Esophagus muscularis mucosa (tissue), 4 donors: ENCODE results near the gene UGT2B28. TPM values are rescaled to one million over a fixed set of nuclear protein-coding genes. Genes with fewer than 3 reads are reported as not detected.
"Not testable (repeated sequence)": the region's sequence is repeated elsewhere in the genome, so short reads cannot be mapped to it uniquely, and the experiment has no call there.

Source experiments
- DNase-seq: peaks from one replicate; pipeline ENCODE4 v3.0.0-alpha.2; 2017; ENCODE audit errors: extremely low spot score
- H3K27ac ChIP-seq, 4 donors: fragments of 200-600 bp; sonication (generic); replicated peaks in 1 of 4; 1 replicate in 3 of 4; 2 replicates in 1 of 4; pipeline ENCODE4 v1.5.1; 2016 to 2019; ENCODE audit warnings: mild to moderate bottlenecking in 1 of 4
- H3K27me3 ChIP-seq, 4 donors: fragments of 200-600 bp; sonication (generic); one replicate each; pipeline versions ENCODE4 v1.5.1 to v1.6.0; 2016 to 2019
- H3K36me3 ChIP-seq, 4 donors: fragments of 200-600 bp; sonication (generic); one replicate each; pipeline ENCODE4 v1.5.1; 2016 to 2019
- H3K4me1 ChIP-seq, 4 donors: fragments of 200-600 bp; sonication (generic); one replicate each; pipeline ENCODE4 v1.5.1; 2016 to 2019
- H3K4me3 ChIP-seq, 4 donors: fragments of 200-600 bp; sonication (generic); 1 replicate in 2 of 4; 2 replicates in 2 of 4; pipeline ENCODE4 v1.5.1; 2016 to 2019; ENCODE audit warnings: mild to moderate bottlenecking in 4 of 4, moderate library complexity in 1 of 4
- H3K9me3 ChIP-seq, 4 donors: fragments of 200-600 bp; sonication (generic); 1 replicate in 3 of 4; 2 replicates in 1 of 4; pipeline ENCODE4 v1.5.1; 2016 to 2019
- CTCF ChIP-seq, 3 experiments: fragments of 200-600 bp in 2 of 3; fragments of 450-650 bp in 1 of 3; sonication (generic) in 2 of 3; IDR thresholded peaks; one replicate each; pipeline ENCODE4 v1.5.1; 2017 to 2019; ENCODE audit warnings: antibody characterized with exemption in 3 of 3, mild to moderate bottlenecking in 2 of 3, moderate library complexity in 1 of 3
- EP300 ChIP-seq: sonication (generic); formaldehyde crosslinking; IDR thresholded peaks from one replicate; pipeline ENCODE4 v1.6.1; 2017; ENCODE audit warnings: antibody characterized with exemption
- POLR2A ChIP-seq: fragments of 450-650 bp; IDR thresholded peaks from one replicate; pipeline ENCODE4 v1.6.1; 2017; ENCODE audit warnings: antibody characterized with exemption, moderate library complexity, mild to moderate bottlenecking, low read depth
- POLR2AphosphoS5 ChIP-seq, 2 donors: sonication (generic); formaldehyde crosslinking; IDR thresholded peaks; one replicate each; pipeline ENCODE4 v1.6.1; 2017; ENCODE audit warnings: antibody characterized with exemption in 2 of 2
- WGBS: methylation state at CpG from one replicate; pipeline ENCODE4 v1.1.5; 2018; 5-methylcytosine and 5-hydroxymethylcytosine counted together
- intact Hi-C: fragments of 100-400 bp; cut with DNase I; formaldehyde crosslinking; loops from one replicate; pipeline ENCODE4 v1.15.1; 2023
- total RNA-seq, 4 donors: library from RNA; depleted of rRNA; stranded (reverse); fragments of >200 nt; gene quantifications; one replicate each; pipeline versions ENCODE4 v1.1.0 to v1.2.1, GENCODE V29; 2016

The UGT2B28 gene
- total RNA-seq, 4 donors from 2014 or later, result not detected

- no peaks in the 10 kb centered on the region for H3K9me3 ChIP-seq
- H3K27me3 ChIP-seq, result no peaks in the 10 kb centered on the region
- TF ChIP-seq POLR2A (no peak), CTCF (IDR thresholded peaks at IDR 0.05) (no peak), EP300 (no peak), POLR2AphosphoS5 (IDR thresholded peaks at IDR 0.05) (no peak)
- 63% methylated on average over 4 of the region's 4 CpGs for WGBS
- no peaks in the 10 kb centered on the region for H3K36me3 ChIP-seq
- H3K4me3 ChIP-seq, result no peak overlapping the region
- intact Hi-C loops, result no loop called here
- no peak overlapping the region for H3K27ac ChIP-seq
- DNase-seq, result no peak
- H3K4me1 ChIP-seq, result no peaks in the 10 kb centered on the region
Observed at GRCh38 chr4:69330345-69331047, 50.2 kb downstream of the UGT2B28 start.

GRCh38 chr4:69331304-69331703 lies 51.0 kb downstream of the UGT2B28 start:
- intact Hi-C loops, H3K4me1 ChIP-seq, H3K36me3 ChIP-seq, H3K27me3 ChIP-seq, H3K9me3 ChIP-seq, DNase-seq, H3K4me3 ChIP-seq, H3K27ac ChIP-seq: not testable (repeated sequence)
- WGBS, result 78% methylated on average over 2 of the region's 2 CpGs

- H3K27me3 ChIP-seq, H3K4me3 ChIP-seq, H3K4me1 ChIP-seq, H3K36me3 ChIP-seq, H3K27ac ChIP-seq, DNase-seq, H3K9me3 ChIP-seq, intact Hi-C loops: not testable (repeated sequence)
Observed at GRCh38 chr4:69335485-69335884, 55.2 kb downstream of the UGT2B28 start.

GRCh38 chr4:69343114-69343513 lies 62.8 kb downstream of the UGT2B28 start:
- H3K4me3 ChIP-seq, H3K4me1 ChIP-seq, DNase-seq, H3K36me3 ChIP-seq, H3K9me3 ChIP-seq, H3K27ac ChIP-seq, intact Hi-C loops, H3K27me3 ChIP-seq: not testable (repeated sequence)
- WGBS, result 75% methylated on average over 2 of the region's 2 CpGs

GRCh38 chr4:69343558-69344420 lies 63.5 kb downstream of the UGT2B28 start:
- H3K36me3 ChIP-seq, intact Hi-C loops: not testable (repeated sequence)
- 61% methylated on average over 8 of the region's 8 CpGs for WGBS

More at GRCh38 chr4:69343558-69344420, 63.5 kb downstream of the UGT2B28 start:
- H3K27ac ChIP-seq, DNase-seq, H3K9me3 ChIP-seq, H3K4me3 ChIP-seq, H3K4me1 ChIP-seq, H3K27me3 ChIP-seq: not testable (repeated sequence)

Other genes with a start within 250 kb of the UGT2B28 start
- gene UGT2B7, start 184.0 kb upstream of the UGT2B28 start, total RNA-seq, result not detected
- not detected for gene UGT2B11, start 65.7 kb upstream of the UGT2B28 start, total RNA-seq
- gene UGT2B4, start 215.4 kb downstream of the UGT2B28 start, total RNA-seq, result not detected